Parathyroid adenoma (tissue), 2 donors: ENCODE results near the gene PCDH15.

Experiments used
- H2AFZ ChIP-seq: fragments of 300-600 bp; sonication (generic); one replicate; pipeline ENCODE4 v1.7.0; 2017; ENCODE audit warnings: antibody characterized with exemption, mild to moderate bottlenecking
- H3K27ac ChIP-seq: fragments of 300-600 bp; sonication (generic); one replicate; pipeline ENCODE4 v1.7.0; 2017
- H3K27me3 ChIP-seq: fragments of 300-600 bp; sonication (generic); one replicate; pipeline ENCODE4 v1.7.0; 2017; ENCODE audit warnings: low read length; ENCODE audit not compliant: control insufficient read depth, insufficient read depth
- H3K36me3 ChIP-seq: fragments of 300-600 bp; sonication (generic); one replicate; pipeline ENCODE4 v1.7.0; 2017; ENCODE audit warnings: low read length; ENCODE audit not compliant: control insufficient read depth, insufficient read depth
- H3K4me1 ChIP-seq: fragments of 300-600 bp; sonication (generic); one replicate; pipeline ENCODE4 v1.7.0; 2017; ENCODE audit warnings: control low read depth
- H3K4me2 ChIP-seq: fragments of 300-600 bp; sonication (generic); one replicate; pipeline ENCODE4 v1.7.0; 2017; ENCODE audit warnings: low read length
- H3K4me3 ChIP-seq: fragments of 300-600 bp; sonication (generic); one replicate; pipeline ENCODE4 v1.7.0; 2017; ENCODE audit warnings: low read depth, low read length
- H3K79me2 ChIP-seq: fragments of 300-600 bp; sonication (generic); one replicate; pipeline ENCODE4 v1.7.0; 2017; ENCODE audit warnings: control low read depth
- H3K9ac ChIP-seq: fragments of 300-600 bp; sonication (generic); one replicate; pipeline ENCODE4 v1.7.0; 2017; ENCODE audit warnings: mild to moderate bottlenecking
- H3K9me3 ChIP-seq: fragments of 300-600 bp; sonication (generic); one replicate; pipeline ENCODE4 v1.7.0; 2017; ENCODE audit warnings: low read length; ENCODE audit not compliant: control insufficient read depth
- TF ChIP-seq, protein P1 (sequence below): fragments of 300-600 bp; sonication (generic); IDR thresholded peaks from one replicate; pipeline ENCODE4 v1.7.0; 2017; ENCODE audit warnings: antibody characterized with exemption, mild to moderate bottlenecking
- donor health status: primary hyperparathyroidism.

PCDH15 gene

DNA sequence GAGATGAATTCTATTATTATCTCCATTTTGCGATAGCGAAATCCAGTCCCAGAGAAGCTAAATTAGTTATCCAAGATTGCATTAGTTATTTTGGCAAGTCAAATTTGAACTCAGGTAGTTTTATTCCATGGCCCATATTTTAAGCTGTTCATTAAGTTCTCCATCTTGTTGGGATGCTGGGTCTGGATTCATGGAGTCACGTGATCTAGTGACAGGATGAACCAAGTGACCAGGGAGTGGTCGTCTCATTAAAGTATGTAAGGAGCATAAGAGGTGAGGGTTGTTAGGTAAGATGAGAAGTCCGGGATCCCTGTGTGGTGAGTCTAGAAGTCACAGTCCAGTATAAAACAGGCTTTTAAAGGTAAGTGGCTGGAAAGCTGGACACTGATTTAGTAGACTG is 740.5 kb downstream of the PCDH15 start:
- H3K79me2 ChIP-seq: no peaks in the 10 kb centered on the region
- no peak overlapping the region for H3K9ac ChIP-seq
- TF ChIP-seq, protein P1, sequence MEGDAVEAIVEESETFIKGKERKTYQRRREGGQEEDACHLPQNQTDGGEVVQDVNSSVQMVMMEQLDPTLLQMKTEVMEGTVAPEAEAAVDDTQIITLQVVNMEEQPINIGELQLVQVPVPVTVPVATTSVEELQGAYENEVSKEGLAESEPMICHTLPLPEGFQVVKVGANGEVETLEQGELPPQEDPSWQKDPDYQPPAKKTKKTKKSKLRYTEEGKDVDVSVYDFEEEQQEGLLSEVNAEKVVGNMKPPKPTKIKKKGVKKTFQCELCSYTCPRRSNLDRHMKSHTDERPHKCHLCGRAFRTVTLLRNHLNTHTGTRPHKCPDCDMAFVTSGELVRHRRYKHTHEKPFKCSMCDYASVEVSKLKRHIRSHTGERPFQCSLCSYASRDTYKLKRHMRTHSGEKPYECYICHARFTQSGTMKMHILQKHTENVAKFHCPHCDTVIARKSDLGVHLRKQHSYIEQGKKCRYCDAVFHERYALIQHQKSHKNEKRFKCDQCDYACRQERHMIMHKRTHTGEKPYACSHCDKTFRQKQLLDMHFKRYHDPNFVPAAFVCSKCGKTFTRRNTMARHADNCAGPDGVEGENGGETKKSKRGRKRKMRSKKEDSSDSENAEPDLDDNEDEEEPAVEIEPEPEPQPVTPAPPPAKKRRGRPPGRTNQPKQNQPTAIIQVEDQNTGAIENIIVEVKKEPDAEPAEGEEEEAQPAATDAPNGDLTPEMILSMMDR: no peak
- H3K4me1 ChIP-seq: no peaks in the 10 kb centered on the region
- H3K4me2 ChIP-seq: no peak overlapping the region
- no peak overlapping the region for H3K4me3 ChIP-seq
- H3K27ac ChIP-seq: no peak overlapping the region
- no peaks in the 10 kb centered on the region for H3K9me3 ChIP-seq
- H3K27me3 ChIP-seq: no peaks in the 10 kb centered on the region
- no peaks in the 10 kb centered on the region for H3K36me3 ChIP-seq
- no peak overlapping the region for H2AFZ ChIP-seq

DNA sequence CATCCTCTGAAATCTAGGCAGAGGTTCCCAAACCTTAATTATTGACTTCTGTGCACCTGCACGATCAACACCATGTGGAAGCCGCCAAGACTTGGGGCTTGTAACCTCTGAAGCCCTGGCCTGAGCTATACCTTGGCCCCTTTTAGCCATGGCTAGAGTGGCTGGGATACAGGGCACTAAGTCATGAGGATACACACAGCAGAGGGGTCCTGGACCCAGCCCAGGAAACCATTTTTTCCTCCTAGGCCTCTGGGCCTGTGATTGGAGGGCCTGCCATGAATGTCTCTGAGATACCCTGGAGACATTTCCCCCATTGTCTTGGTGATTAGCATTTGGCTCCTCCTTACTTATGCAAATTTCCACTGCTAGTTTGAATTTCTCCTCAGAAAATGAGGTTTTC is 743.7 kb downstream of the PCDH15 start:
- Histone ChIP-seq H3K9ac (no peak overlapping the region), H3K27ac (no peak overlapping the region), H3K9me3 (no peaks in the 10 kb centered on the region), H3K4me2 (no peak overlapping the region), H2AFZ (no peak overlapping the region), H3K79me2 (no peaks in the 10 kb centered on the region), H3K36me3 (no peaks in the 10 kb centered on the region), H3K4me3 (no peak overlapping the region), H3K27me3 (no peaks in the 10 kb centered on the region), H3K4me1 (no peaks in the 10 kb centered on the region)
- TF ChIP-seq, protein P1: no peak

DNA sequence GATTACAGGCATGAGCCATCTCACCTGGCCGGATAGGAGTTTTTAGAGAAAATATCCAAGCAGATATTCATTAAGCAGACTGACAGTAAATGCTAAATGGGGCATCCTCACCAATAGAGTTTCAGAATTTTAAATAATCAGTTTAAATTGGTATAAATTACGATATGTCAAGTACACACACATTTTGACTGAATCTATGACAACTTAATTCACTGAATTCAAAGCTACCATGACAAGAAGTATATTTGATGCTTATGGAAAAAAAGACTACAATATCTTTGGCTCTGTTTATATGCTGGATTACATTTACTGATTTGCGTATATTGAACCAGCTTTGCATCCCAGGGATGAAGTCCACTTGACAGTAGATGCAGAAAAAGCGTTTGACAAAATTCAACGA is 774.7 kb downstream of the PCDH15 start:
- no peak overlapping the region for H3K4me3 ChIP-seq

DNA sequence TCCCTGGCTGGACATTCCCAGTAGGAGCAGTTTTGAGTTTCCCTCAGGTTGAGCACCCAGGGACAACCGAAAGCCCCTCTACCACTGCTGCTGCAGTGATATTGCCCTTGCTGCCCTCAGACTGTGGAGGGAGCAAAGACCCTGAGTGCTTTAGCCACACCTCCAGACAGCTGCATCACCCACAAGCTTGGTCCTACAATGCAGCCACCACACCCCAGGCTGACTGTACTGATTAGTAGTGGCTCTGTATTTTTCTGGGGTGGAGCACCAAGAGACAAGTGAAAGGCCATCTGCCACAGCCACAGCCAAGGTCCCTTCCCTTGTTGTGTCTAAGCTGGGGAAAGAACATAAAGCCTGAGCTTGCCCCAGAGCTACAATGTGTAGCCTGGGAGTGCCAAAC is 789.9 kb downstream of the PCDH15 start:
- Histone ChIP-seq H3K9ac (no peak overlapping the region), H3K27me3 (no peaks in the 10 kb centered on the region), H3K4me1 (no peaks in the 10 kb centered on the region), H3K4me3 (no peak overlapping the region), H3K27ac (no peak overlapping the region), H3K9me3 (no peaks in the 10 kb centered on the region), H2AFZ (no peak overlapping the region), H3K36me3 (no peaks in the 10 kb centered on the region), H3K79me2 (no peaks in the 10 kb centered on the region), H3K4me2 (no peak overlapping the region)
- TF ChIP-seq, protein P1: no peak

More for the DNA sequence above, 774.7 kb downstream of the PCDH15 start:
- Histone ChIP-seq H3K4me2 (no peak overlapping the region), H3K27ac (no peak overlapping the region), H3K36me3 (no peaks in the 10 kb centered on the region), H2AFZ (no peak overlapping the region), H3K9ac (no peak overlapping the region), H3K79me2 (no peaks in the 10 kb centered on the region), H3K4me1 (no peaks in the 10 kb centered on the region), H3K9me3 (no peaks in the 10 kb centered on the region), H3K27me3 (no peaks in the 10 kb centered on the region)
- TF ChIP-seq, protein P1: no peak

DNA sequence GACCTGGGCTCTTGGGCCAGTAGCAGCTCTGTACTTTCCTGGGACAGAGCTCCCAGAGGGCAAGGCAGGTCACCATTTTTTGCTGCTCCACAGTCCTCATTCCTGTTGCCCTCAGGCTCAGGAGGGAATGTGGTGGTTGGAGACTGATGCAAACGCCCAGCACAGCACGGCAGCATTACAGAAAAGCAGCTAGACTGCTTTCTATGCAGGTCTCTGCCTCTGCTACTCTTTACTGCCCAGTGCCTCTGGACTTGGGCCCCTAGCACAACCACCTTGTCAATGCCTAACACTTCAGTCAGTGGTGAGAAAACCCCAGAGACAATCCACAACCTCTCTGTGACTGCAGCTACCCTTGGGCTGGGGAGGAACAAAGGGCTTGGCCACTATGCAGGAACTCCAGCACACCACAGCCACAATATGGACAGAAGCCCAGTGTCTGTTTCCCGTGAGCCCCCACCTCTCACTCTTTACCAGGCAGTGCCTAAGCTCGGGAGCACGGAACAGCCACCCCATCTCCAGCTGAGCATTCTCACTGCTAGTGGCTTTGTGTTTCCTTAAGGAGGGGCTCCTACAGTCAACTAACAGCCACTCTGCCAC is 790.6 kb downstream of the PCDH15 start:
- Histone ChIP-seq H3K4me1 (no peaks in the 10 kb centered on the region), H3K27ac (no peak overlapping the region), H3K4me3 (no peak overlapping the region), H3K27me3 (no peaks in the 10 kb centered on the region), H3K4me2 (no peak overlapping the region), H3K9me3 (no peaks in the 10 kb centered on the region), H2AFZ (no peak overlapping the region), H3K9ac (no peak overlapping the region), H3K79me2 (no peaks in the 10 kb centered on the region), H3K36me3 (no peaks in the 10 kb centered on the region)
- TF ChIP-seq, protein P1: no peak
